Lower lobe of right lung (tissue), 2 donors: Measurements from ENCODE around the gene CSNK1G3. TPM values are rescaled to one million over a fixed set of nuclear protein-coding genes. Genes with fewer than 3 reads are reported as not detected.

Source experiments
- ATAC-seq, 2 donors: fragments of 200-7000 bp; cut with Tn5 transposase; one replicate each; pipeline ENCODE4 v1.9.1; 2020 to 2022; ENCODE audit warnings: mild to moderate bottlenecking in 2 of 2, moderate library complexity in 2 of 2
- DNase-seq: peaks from one replicate; pipeline ENCODE4 v3.0.0-alpha.2; 2020
- H3K27ac ChIP-seq: fragments of 200-600 bp; one replicate; pipeline ENCODE4 v1.8.0; 2022
- H3K27me3 ChIP-seq: fragments of 200-600 bp; one replicate; pipeline ENCODE4 v1.8.0; 2022; ENCODE audit warnings: low read depth
- H3K36me3 ChIP-seq: fragments of 200-600 bp; one replicate; pipeline ENCODE4 v1.8.0; 2022; ENCODE audit warnings: mild to moderate bottlenecking
- H3K4me1 ChIP-seq: fragments of 200-600 bp; one replicate; pipeline ENCODE4 v1.8.0; 2022
- H3K4me3 ChIP-seq: fragments of 200-600 bp; one replicate; pipeline ENCODE4 v1.8.0; 2022; ENCODE audit warnings: mild to moderate bottlenecking
- H3K9me3 ChIP-seq: fragments of 200-600 bp; one replicate; pipeline ENCODE4 v1.8.0; 2022
- intact Hi-C: fragments of 100-400 bp; cut with DNase I; formaldehyde crosslinking; loops from one replicate; pipeline ENCODE4 v1.11.0; 2022
- total RNA-seq: library from RNA; stranded (reverse); fragmentation: NEBNext Ultra II Directional; extraction: Animal tissue kit (Norgen Biotek cat#: 25700); gene quantifications from one replicate; pipeline ENCODE4 v1.2.1, GENCODE V29; 2021
- TF ChIP-seq, protein P1 (sequence below): fragments of 200-600 bp; IDR thresholded peaks from one replicate; pipeline ENCODE4 v1.8.0; 2022; ENCODE audit warnings: antibody characterized with exemption, mild to moderate bottlenecking
- donor health status: DM: no; HTN: yes; CAD: no; lungs with severe emphysema.

The CSNK1G3 gene
- total RNA-seq, 1 donor from 2014 or later: 35.2 TPM

DNA sequence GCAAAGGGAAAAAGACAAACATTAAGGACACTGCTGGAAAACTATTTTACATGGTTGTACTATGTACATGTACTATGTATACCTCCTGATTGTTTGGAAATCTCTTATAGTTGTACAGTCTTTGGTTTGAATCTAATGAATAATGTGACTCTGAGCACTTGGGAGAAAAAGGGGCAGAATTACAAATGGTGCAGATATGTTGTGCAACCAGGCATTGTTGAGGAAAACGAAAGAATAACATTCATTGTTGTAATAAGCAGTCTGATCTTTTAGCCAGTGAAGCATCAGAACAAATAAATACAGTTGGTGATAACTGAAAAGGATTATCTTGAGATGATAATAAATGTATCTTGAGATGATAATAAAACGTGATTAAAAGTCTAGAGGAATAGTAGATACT, 87.2 kb downstream of the CSNK1G3 start:
- ATAC-seq (no peak), DNase-seq (no peak)
- intact Hi-C loops: no loop called here
- no peaks in the 10 kb centered on the region for H3K9me3 ChIP-seq
- TF ChIP-seq, protein P1, sequence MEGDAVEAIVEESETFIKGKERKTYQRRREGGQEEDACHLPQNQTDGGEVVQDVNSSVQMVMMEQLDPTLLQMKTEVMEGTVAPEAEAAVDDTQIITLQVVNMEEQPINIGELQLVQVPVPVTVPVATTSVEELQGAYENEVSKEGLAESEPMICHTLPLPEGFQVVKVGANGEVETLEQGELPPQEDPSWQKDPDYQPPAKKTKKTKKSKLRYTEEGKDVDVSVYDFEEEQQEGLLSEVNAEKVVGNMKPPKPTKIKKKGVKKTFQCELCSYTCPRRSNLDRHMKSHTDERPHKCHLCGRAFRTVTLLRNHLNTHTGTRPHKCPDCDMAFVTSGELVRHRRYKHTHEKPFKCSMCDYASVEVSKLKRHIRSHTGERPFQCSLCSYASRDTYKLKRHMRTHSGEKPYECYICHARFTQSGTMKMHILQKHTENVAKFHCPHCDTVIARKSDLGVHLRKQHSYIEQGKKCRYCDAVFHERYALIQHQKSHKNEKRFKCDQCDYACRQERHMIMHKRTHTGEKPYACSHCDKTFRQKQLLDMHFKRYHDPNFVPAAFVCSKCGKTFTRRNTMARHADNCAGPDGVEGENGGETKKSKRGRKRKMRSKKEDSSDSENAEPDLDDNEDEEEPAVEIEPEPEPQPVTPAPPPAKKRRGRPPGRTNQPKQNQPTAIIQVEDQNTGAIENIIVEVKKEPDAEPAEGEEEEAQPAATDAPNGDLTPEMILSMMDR: no peak
- no peaks in the 10 kb centered on the region for H3K27me3 ChIP-seq
- H3K4me1 ChIP-seq: no peaks in the 10 kb centered on the region
- H3K4me3 ChIP-seq: no peak overlapping the region
- peaks cover 20% of the 10 kb centered on the region for H3K36me3 ChIP-seq
- H3K27ac ChIP-seq: no peak overlapping the region

DNA sequence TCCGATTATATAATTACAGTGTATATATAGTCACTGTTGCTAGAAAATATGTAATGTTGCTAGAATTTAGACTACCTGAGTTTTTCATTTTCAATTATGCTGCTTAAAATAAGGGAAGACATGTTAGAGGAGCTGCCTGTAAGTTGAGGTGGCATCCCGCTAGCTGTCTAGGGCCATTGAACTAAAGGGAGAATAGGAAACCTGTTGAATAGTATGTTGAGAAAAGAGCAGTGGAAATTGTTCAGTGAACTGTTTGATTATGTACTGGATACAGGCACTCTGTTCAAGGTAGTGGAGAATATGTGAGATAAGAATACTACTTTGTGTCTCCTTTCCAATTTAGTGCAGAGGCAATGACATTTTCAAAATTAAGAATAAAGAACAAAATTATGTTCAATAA, 89.6 kb downstream of the CSNK1G3 start:
- intact Hi-C loops: no loop called here
- ATAC-seq: no peak
- TF ChIP-seq, protein P1: no peak
- no peaks in the 10 kb centered on the region for H3K27me3 ChIP-seq
- no peak overlapping the region for H3K4me3 ChIP-seq
- DNase-seq: no peak
- H3K36me3 ChIP-seq: peaks cover 10% of the 10 kb centered on the region
- H3K9me3 ChIP-seq: no peaks in the 10 kb centered on the region
- H3K27ac ChIP-seq: no peak overlapping the region
- H3K4me1 ChIP-seq: no peaks in the 10 kb centered on the region

DNA sequence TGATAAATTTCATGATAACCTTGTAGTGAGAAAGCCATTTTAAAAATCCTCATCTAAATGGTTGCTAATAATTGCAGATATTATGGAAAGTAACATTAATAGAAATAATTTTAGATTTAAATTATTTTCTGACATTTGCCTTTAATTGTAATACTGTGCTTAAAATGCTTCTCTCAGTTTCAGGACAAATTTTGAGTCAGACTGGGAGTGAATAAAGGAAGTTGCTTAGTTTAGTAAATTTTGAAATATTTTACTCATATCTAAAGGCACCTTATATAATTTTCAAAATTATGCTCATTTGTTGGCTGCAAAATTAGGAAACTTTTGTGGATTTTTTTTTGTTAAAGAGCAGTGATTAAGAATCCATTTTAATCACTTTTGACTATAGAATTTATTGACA, 93.8 kb downstream of the CSNK1G3 start:
- Histone ChIP-seq H3K27ac (no peak overlapping the region), H3K4me1 (peaks cover 2% of the 10 kb centered on the region), H3K9me3 (no peaks in the 10 kb centered on the region), H3K36me3 (peaks cover 12% of the 10 kb centered on the region), H3K27me3 (no peaks in the 10 kb centered on the region), H3K4me3 (no peak overlapping the region)
- intact Hi-C loops: no loop called here
- ATAC-seq (no peak), DNase-seq (no peak)
- TF ChIP-seq, protein P1: no peak

DNA sequence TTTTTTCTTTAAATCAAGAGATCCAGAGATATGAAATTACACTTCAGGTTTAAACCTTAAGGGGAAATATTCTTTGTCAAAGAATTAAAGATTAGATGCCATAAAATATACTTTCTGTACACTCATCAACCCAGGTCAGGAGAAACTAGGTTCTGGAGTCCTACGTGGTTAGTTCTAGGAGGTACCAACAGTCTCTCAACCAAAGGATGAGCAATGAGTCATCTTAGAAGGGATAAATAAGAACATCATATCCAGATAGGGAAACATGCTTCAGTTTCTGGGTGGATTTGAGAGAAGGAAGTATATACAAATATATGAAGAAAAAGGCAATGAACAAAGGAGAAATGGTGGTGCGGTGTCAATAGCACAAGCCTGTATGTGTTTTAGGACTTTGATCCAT, 98.2 kb downstream of the CSNK1G3 start:
- Histone ChIP-seq H3K36me3 (peaks cover 20% of the 10 kb centered on the region), H3K4me3 (no peak overlapping the region), H3K27me3 (no peaks in the 10 kb centered on the region), H3K4me1 (peaks cover 4% of the 10 kb centered on the region), H3K9me3 (no peaks in the 10 kb centered on the region), H3K27ac (no peak overlapping the region)
- DNase-seq (no peak), ATAC-seq (no peak)
- intact Hi-C loops: no loop called here
- TF ChIP-seq, protein P1: no peak

DNA sequence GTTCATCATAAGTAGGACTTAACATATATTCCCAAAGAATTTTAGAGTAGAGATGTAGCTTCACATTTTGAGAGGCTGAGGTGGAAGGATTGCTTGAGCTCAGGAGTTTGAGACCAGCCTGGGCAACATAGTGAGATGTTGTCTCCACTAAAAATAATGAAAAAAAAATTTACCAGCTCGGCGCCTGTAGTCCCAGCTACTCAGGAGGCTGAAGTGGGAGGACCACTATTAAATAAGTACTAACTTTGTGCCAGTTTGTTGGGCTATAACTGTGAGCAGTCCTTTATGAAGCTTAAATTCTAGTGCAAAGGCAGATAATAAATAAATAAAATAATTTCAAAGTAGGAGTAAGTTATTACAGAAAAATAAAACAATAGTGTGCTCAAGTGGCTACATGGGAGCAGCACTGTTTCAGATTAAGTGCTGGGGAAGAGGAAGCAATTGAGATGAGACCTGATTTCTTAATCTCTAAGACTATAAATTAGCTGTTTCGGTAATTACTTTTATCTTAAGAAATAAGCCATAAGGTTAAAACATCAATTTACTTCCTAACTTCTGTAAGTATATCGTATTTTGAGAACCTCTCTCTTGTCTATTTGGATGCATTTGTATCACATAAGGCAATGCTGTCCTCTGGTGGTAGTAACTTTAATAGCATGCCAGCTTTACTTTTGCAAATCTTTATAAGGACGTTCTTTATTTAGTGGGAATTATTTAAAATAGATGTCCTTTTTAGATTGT, 98.9 kb downstream of the CSNK1G3 start:
- Histone ChIP-seq H3K4me3 (no peak overlapping the region), H3K4me1 (peaks cover 4% of the 10 kb centered on the region), H3K36me3 (peaks cover 25% of the 10 kb centered on the region), H3K27me3 (no peaks in the 10 kb centered on the region), H3K9me3 (no peaks in the 10 kb centered on the region), H3K27ac (no peak overlapping the region)
- intact Hi-C loops: no loop called here
- ATAC-seq (peak; percentile 64 to 72), DNase-seq (no peak)
- TF ChIP-seq, protein P1: peak; percentile 94
